ENCODE data around the gene EXOC4.

Gene EXOC4

DNA sequence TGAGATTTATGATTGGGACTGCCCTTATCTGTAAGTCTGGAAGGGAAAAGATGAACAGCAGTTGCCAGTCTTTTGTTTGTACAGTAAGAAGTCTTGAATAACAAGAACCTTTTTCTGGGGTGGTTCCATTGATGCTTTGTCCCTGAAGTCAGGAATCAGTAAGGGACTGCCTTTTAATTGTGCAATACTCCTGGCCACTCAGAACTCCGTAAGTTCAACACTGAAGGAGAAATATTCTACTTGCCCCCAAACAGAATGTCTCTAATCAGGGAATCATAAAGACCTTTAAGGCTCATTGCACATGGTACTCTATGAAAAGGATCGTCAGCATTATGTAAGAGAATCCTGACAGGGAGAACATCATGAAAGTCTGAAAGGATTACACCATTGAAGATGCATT, 361.4 kb downstream of the EXOC4 start:
- H3K27ac Mint-ChIP-seq, result no peak overlapping the region
- H3K36me3 Mint-ChIP-seq (ENCODE audit: low read depth), result no peaks in the 10 kb centered on the region
- H3K9me3 Mint-ChIP-seq, result no peaks in the 10 kb centered on the region
- TF ChIP-seq, protein P1, sequence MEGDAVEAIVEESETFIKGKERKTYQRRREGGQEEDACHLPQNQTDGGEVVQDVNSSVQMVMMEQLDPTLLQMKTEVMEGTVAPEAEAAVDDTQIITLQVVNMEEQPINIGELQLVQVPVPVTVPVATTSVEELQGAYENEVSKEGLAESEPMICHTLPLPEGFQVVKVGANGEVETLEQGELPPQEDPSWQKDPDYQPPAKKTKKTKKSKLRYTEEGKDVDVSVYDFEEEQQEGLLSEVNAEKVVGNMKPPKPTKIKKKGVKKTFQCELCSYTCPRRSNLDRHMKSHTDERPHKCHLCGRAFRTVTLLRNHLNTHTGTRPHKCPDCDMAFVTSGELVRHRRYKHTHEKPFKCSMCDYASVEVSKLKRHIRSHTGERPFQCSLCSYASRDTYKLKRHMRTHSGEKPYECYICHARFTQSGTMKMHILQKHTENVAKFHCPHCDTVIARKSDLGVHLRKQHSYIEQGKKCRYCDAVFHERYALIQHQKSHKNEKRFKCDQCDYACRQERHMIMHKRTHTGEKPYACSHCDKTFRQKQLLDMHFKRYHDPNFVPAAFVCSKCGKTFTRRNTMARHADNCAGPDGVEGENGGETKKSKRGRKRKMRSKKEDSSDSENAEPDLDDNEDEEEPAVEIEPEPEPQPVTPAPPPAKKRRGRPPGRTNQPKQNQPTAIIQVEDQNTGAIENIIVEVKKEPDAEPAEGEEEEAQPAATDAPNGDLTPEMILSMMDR (IDR thresholded peaks at IDR 0.05; ENCODE audit: unreplicated experiment in 3 of 3), result no peak
- no peaks in the 10 kb centered on the region for H3K27me3 Mint-ChIP-seq (ENCODE audit: low read depth)
- peaks cover 4% of the 10 kb centered on the region for H3K4me1 Mint-ChIP-seq
- no peak overlapping the region for H3K4me3 Mint-ChIP-seq

DNA sequence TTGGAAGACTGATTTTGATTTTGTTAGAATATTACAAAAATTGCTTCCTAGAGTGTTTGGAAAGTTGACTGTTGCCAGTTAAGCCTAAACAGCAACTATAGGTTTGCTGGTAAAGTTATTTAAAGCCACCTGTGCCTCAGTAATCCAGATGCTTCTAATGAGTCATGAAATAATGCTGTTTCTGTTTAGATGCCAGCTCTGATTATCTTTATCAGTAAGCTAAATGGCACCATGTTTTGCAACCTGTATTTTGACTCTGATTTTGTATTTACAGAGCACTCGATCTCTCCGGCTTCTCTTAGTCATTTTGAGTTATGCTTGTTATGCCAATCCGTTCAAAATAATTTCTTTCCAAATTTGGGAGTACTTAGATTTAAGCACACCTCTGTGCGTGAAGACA, 366.1 kb downstream of the EXOC4 start:
- H3K36me3 Mint-ChIP-seq (ENCODE audit: low read depth), result no peaks in the 10 kb centered on the region
- no peak overlapping the region for H3K27ac Mint-ChIP-seq
- no peak overlapping the region for H3K4me3 Mint-ChIP-seq
- H3K4me1 Mint-ChIP-seq, result peaks cover 7% of the 10 kb centered on the region
- TF ChIP-seq, protein P1 (IDR thresholded peaks at IDR 0.05; ENCODE audit: unreplicated experiment in 3 of 3), result no peak
- H3K9me3 Mint-ChIP-seq, result no peaks in the 10 kb centered on the region
- no peaks in the 10 kb centered on the region for H3K27me3 Mint-ChIP-seq (ENCODE audit: low read depth)

DNA sequence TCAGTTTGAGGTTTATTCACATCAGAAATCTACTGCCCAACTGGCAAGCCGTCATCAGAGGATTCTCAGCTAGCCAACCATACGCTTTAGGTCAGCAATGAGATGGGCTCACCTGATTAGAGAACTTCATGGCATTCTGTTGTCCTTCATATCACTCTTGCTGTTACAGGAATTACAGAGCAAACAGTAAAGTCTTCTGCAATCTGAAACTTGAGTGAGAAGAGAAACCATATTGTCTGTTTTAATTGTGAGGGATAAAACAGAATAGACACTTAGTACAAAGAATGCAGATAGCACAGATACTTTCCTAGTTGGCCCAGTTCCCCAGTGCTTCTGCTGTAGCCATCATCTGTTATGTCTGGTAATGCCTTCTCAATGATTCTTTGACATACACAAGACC, 366.6 kb downstream of the EXOC4 start:
- H3K27me3 Mint-ChIP-seq (ENCODE audit: low read depth), result no peaks in the 10 kb centered on the region
- no peaks in the 10 kb centered on the region for H3K36me3 Mint-ChIP-seq (ENCODE audit: low read depth)
- H3K4me3 Mint-ChIP-seq, result no peak overlapping the region
- peaks cover 7% of the 10 kb centered on the region for H3K4me1 Mint-ChIP-seq
- H3K27ac Mint-ChIP-seq, result no peak overlapping the region
- TF ChIP-seq, protein P1 (IDR thresholded peaks at IDR 0.05; ENCODE audit: unreplicated experiment in 3 of 3), result no peak
- H3K9me3 Mint-ChIP-seq, result no peaks in the 10 kb centered on the region

DNA sequence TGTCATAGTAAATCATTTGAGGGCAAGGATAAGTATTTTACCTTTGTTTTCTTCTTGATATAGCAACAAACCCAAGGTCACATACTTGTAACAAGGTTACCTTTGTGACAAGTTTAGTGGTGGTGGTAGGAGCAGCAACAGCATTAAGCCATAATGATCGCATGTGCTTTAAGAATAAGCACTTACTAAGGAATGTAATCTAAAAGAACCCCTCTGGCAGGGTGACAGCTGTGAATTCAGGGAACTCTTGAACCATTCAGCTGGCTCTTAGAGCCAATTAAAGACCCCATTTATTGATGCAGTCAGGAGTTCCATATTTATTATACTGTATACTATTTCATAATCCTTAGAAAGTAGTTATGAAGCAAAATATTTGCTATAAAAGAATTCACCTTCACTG, 370.8 kb downstream of the EXOC4 start:
- H3K36me3 Mint-ChIP-seq (ENCODE audit: low read depth), result no peaks in the 10 kb centered on the region
- H3K27ac Mint-ChIP-seq, result no peak overlapping the region
- H3K4me3 Mint-ChIP-seq, result no peak overlapping the region

DNA sequence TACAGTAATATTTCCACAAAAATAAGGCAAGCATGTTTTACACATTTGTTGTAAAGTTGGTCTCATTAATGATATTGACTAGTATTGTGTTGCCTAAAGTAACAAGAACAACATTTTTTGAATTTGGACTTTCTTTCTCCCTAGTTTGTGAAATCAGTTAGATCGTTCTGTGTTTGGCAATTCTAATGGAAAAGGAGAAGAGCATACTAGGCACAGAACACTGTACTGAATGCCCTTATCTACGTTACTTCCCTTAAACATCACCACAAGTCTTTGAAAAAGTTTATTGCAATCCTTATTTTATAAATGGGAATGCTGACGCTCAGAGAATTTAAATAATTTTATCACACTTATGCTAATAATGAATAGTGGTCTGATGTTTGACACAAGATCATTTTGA, 372.2 kb downstream of the EXOC4 start:
- H3K27me3 Mint-ChIP-seq (ENCODE audit: low read depth), result peaks cover 5% of the 10 kb centered on the region
- peaks cover 7% of the 10 kb centered on the region for H3K4me1 Mint-ChIP-seq
- TF ChIP-seq, protein P1 (IDR thresholded peaks at IDR 0.05; ENCODE audit: unreplicated experiment in 3 of 3), result no peak

More for the DNA sequence above, 370.8 kb downstream of the EXOC4 start:
- Mint-ChIP-seq H3K4me1 (peaks cover 7% of the 10 kb centered on the region), H3K9me3 (no peaks in the 10 kb centered on the region), H3K27me3 (ENCODE audit: low read depth) (peaks cover 5% of the 10 kb centered on the region)
- TF ChIP-seq, protein P1 (IDR thresholded peaks at IDR 0.05; ENCODE audit: unreplicated experiment in 3 of 3), result no peak

DNA sequence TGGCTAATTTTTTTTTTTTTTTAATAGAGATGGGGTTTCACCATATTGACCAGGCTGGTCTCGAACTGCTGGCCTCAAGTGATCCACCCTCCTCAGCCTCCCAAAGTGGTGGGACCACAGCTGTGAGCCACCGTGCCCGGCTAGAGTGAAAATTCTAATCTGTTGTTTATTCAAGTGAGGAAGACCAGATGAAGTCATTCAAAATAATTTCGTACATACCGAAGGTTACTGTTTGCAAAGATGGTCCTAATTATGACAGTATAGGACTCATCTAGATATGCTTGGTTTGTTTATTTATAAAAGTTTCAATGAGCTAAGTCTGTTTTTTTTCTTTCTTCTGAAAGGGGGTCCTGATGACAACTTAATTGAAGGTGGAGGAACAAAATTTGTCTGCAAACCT, 376.8 kb downstream of the EXOC4 start:
- H3K27me3 Mint-ChIP-seq (ENCODE audit: low read depth), result peaks cover 5% of the 10 kb centered on the region
- peaks cover 25% of the 10 kb centered on the region for H3K36me3 Mint-ChIP-seq (ENCODE audit: low read depth)
- no peak overlapping the region for H3K4me3 Mint-ChIP-seq
- no peaks in the 10 kb centered on the region for H3K4me1 Mint-ChIP-seq
- H3K9me3 Mint-ChIP-seq, result peaks cover 4% of the 10 kb centered on the region
- TF ChIP-seq, protein P1 (IDR thresholded peaks at IDR 0.05; ENCODE audit: unreplicated experiment in 3 of 3), result no peak
- H3K27ac Mint-ChIP-seq, result no peak overlapping the region

More for the DNA sequence above, 372.2 kb downstream of the EXOC4 start:
- H3K4me3 Mint-ChIP-seq, result no peak overlapping the region
- peaks cover 3% of the 10 kb centered on the region for H3K36me3 Mint-ChIP-seq (ENCODE audit: low read depth)
- H3K27ac Mint-ChIP-seq, result no peak overlapping the region
- H3K9me3 Mint-ChIP-seq, result no peaks in the 10 kb centered on the region

Measured in nephron (organoid).